Keratinocyte (primary cell): ENCODE measurements around the gene UBA6. TPM values are rescaled to one million over a fixed set of nuclear protein-coding genes. Genes with fewer than 3 reads are reported as not detected.
A peak's percentile ranks its signal among the peaks of the same experiment; 100 is the strongest.

Source experiments
- DNase-seq: peaks from one replicate; pipeline ENCODE4 v3.0.0-alpha.2; 2011; ENCODE audit warnings: low read depth, missing footprints, low spot score
- FAIRE-seq: peaks from 2 replicates; lab custom pipeline; 2011; peaks lifted over from hg19 to GRCh38; lab: Jason Lieb, UNC
- H2AFZ ChIP-seq: 2 replicates; pipeline ENCODE4 v1.6.0; 2012; ENCODE audit warnings: low read length, control low read depth, inconsistent platforms; ENCODE audit not compliant: control insufficient read depth
- H3K27ac ChIP-seq: 2 replicates; pipeline ENCODE4 v1.5.1; 2011; ENCODE audit warnings: low read length; ENCODE audit not compliant: control insufficient read depth, insufficient read depth
- H3K27me3 ChIP-seq: 3 replicates; pipeline ENCODE4 v1.6.0; 2011; ENCODE audit warnings: low read length; ENCODE audit not compliant: control insufficient read depth, insufficient read depth; ENCODE audit errors: extremely low read depth
- H3K36me3 ChIP-seq, 2 experiments: 2 replicates in 1 of 2; 3 replicates in 1 of 2; pipeline ENCODE4 v1.5.1; 2011; ENCODE audit warnings: low read length in 2 of 2, mild to moderate bottlenecking in 1 of 2; ENCODE audit not compliant: control insufficient read depth in 2 of 2, insufficient read depth in 2 of 2; ENCODE audit errors: extremely low read depth in 1 of 2
- H3K4me1 ChIP-seq: 3 replicates; pipeline ENCODE4 v1.5.1; 2011; ENCODE audit warnings: low read length; ENCODE audit not compliant: control insufficient read depth, insufficient read depth; ENCODE audit errors: extremely low read depth
- H3K4me2 ChIP-seq: 3 replicates; pipeline ENCODE4 v1.6.0; 2011; ENCODE audit warnings: low read depth, low read length; ENCODE audit not compliant: control insufficient read depth, insufficient read depth; ENCODE audit errors: extremely low read depth
- H3K4me3 ChIP-seq, 3 experiments: fragments of 200-600 bp in 1 of 3; sonication (generic) in 1 of 3; 2 replicates in 2 of 3; 3 replicates in 1 of 3; pipeline ENCODE4 v1.5.1; 2011 to 2016; ENCODE audit warnings: low read length in 3 of 3, mild to moderate bottlenecking in 3 of 3, control low read depth in 2 of 3, inconsistent platforms in 1 of 3, low read depth in 1 of 3, mixed read lengths in 1 of 3, mixed run types in 1 of 3, moderate library complexity in 1 of 3; ENCODE audit not compliant: control insufficient read depth in 2 of 3, insufficient read depth in 2 of 3; ENCODE audit errors: extremely low read depth in 1 of 3
- H3K79me2 ChIP-seq: 2 replicates; pipeline ENCODE4 v1.6.0; 2012; ENCODE audit warnings: low read length; ENCODE audit not compliant: control insufficient read depth, insufficient read depth
- H3K9ac ChIP-seq: 3 replicates; pipeline ENCODE4 v1.6.0; 2011; ENCODE audit warnings: low read length; ENCODE audit not compliant: control insufficient read depth, insufficient read depth; ENCODE audit errors: extremely low read depth
- H3K9me1 ChIP-seq: 3 replicates; pipeline ENCODE4 v1.6.0; 2011; ENCODE audit warnings: low read length; ENCODE audit not compliant: control insufficient read depth, insufficient read depth; ENCODE audit errors: extremely low read depth
- H3K9me3 ChIP-seq: 2 replicates; pipeline ENCODE4 v1.5.1; 2012; ENCODE audit warnings: low read depth, low read length; ENCODE audit not compliant: control insufficient read depth
- H4K20me1 ChIP-seq: 3 replicates; pipeline ENCODE4 v1.6.0; 2011; ENCODE audit warnings: low read length; ENCODE audit not compliant: control insufficient read depth, insufficient read depth; ENCODE audit errors: extremely low read depth
- EZH2 ChIP-seq: IDR thresholded peaks from one replicate; pipeline ENCODE4 v1.6.1; 2012; ENCODE audit warnings: inconsistent platforms, mild to moderate bottlenecking, low read length, moderate library complexity
- dilution Hi-C: fragments of 300-500 bp; cut with MboI; formaldehyde crosslinking; loops from one replicate; pipeline ENCODE4 v1.7.0; 2020; ENCODE audit warnings: low sequenced_read_pairs; ENCODE audit not compliant: extremely low pct_ligation_motif_present
- polyA plus RNA-seq, 5 experiments: library from polyadenylated mRNA; depleted of rRNA in 3 of 5; stranded (reverse) in 3 of 5; stranded (forward) in 1 of 5; unstranded in 1 of 5; fragments of >200 nt; gene quantifications; 1 replicate in 1 of 5; 2 replicates in 3 of 5; 3 replicates in 1 of 5; pipeline versions ENCODE4 v1.2.1 to v1.2.3, GENCODE V29; 2011 to 2012; ENCODE audit warnings: missing spikeins in 2 of 5, low read depth in 1 of 5, low replicate concordance in 1 of 5
- TF ChIP-seq, protein P1 (sequence below), 3 experiments: IDR thresholded peaks in 1 of 3; conservative IDR thresholded peaks in 1 of 3; optimal IDR thresholded peaks in 1 of 3; 2 replicates in 2 of 3; 3 replicates in 1 of 3; pipeline versions ENCODE3 to v1.5.1; 2011; ENCODE audit warnings: low read length in 3 of 3, mild to moderate bottlenecking in 3 of 3, moderate library complexity in 2 of 3, control low read depth in 1 of 3, inconsistent platforms in 1 of 3; ENCODE audit not compliant: insufficient read depth in 2 of 3; ENCODE audit errors: extremely low read depth in 1 of 3

UBA6 gene
- polyA plus RNA-seq, 1 donor (not counting 4 experiments of a cell fraction or from before 2014, with no cell fraction given) = 221 TPM

- peaks cover 3% of the 10 kb centered on the region for H3K9me1 ChIP-seq
- dilution Hi-C loops = no loop called here
- TF ChIP-seq, protein P1, sequence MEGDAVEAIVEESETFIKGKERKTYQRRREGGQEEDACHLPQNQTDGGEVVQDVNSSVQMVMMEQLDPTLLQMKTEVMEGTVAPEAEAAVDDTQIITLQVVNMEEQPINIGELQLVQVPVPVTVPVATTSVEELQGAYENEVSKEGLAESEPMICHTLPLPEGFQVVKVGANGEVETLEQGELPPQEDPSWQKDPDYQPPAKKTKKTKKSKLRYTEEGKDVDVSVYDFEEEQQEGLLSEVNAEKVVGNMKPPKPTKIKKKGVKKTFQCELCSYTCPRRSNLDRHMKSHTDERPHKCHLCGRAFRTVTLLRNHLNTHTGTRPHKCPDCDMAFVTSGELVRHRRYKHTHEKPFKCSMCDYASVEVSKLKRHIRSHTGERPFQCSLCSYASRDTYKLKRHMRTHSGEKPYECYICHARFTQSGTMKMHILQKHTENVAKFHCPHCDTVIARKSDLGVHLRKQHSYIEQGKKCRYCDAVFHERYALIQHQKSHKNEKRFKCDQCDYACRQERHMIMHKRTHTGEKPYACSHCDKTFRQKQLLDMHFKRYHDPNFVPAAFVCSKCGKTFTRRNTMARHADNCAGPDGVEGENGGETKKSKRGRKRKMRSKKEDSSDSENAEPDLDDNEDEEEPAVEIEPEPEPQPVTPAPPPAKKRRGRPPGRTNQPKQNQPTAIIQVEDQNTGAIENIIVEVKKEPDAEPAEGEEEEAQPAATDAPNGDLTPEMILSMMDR (optimal IDR thresholded peaks at IDR 0.05 in 1 of 3, IDR thresholded peaks at IDR 0.05 in 1 of 3, conservative IDR thresholded peaks at IDR 0.05 in 1 of 3; ENCODE audit: extremely low read depth in 1 of 3, insufficient read depth in 2 of 3, low read length in 3 of 3) = no peak
- no peak for TF ChIP-seq EZH2
- no peaks in the 10 kb centered on the region for H4K20me1 ChIP-seq
- no peaks in the 10 kb centered on the region for H3K79me2 ChIP-seq
- FAIRE-seq (peak; percentile 79), DNase-seq (no peak)
- H3K4me3 ChIP-seq = no peak overlapping the region
- no peaks in the 10 kb centered on the region for H3K9me3 ChIP-seq
- no peak overlapping the region for H3K4me2 ChIP-seq
- H3K36me3 ChIP-seq = no peaks in the 10 kb centered on the region
- H3K27ac ChIP-seq = no peak overlapping the region
- no peak overlapping the region for H3K9ac ChIP-seq
- no peaks in the 10 kb centered on the region for H3K27me3 ChIP-seq
- peak overlapping the region; percentile 14 for H2AFZ ChIP-seq
- H3K4me1 ChIP-seq = peaks cover 25% of the 10 kb centered on the region
Measured at GRCh38 chr4:67744561-67745283, 43.8 kb upstream of the UBA6 start.

DNA sequence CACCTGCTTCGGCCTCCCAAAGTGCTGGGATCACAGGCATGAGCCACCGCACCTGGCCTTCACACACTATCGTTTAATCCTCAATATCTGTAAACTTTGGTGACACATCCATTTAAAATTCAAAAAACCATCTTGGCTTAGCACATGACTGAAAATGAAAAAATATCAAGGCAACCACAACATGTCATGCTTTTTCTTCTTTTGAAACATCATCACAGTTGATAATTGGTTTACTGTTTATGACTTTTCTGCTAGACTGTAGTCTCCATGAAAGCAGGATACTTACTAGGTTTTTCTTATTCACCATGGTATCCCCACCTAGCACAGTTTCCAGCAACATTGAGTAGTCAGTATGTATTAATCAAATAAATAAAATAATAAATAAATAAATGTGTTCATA, 42.2 kb upstream of the UBA6 start:
- no peak overlapping the region for H2AFZ ChIP-seq
- H3K9me1 ChIP-seq = peaks cover 3% of the 10 kb centered on the region
- H3K4me2 ChIP-seq = no peak overlapping the region
- H3K9ac ChIP-seq = no peak overlapping the region
- dilution Hi-C loops = no loop called here
- FAIRE-seq (no peak), DNase-seq (no peak)
- H3K36me3 ChIP-seq = no peaks in the 10 kb centered on the region
- H3K27ac ChIP-seq = no peak overlapping the region
- H3K4me3 ChIP-seq = no peak overlapping the region
- no peaks in the 10 kb centered on the region for H4K20me1 ChIP-seq
- H3K4me1 ChIP-seq = peaks cover 17% of the 10 kb centered on the region
- TF ChIP-seq, protein P1 (optimal IDR thresholded peaks at IDR 0.05 in 1 of 3, IDR thresholded peaks at IDR 0.05 in 1 of 3, conservative IDR thresholded peaks at IDR 0.05 in 1 of 3; ENCODE audit: extremely low read depth in 1 of 3, insufficient read depth in 2 of 3, low read length in 3 of 3) = no peak
- no peaks in the 10 kb centered on the region for H3K9me3 ChIP-seq
- H3K27me3 ChIP-seq = no peaks in the 10 kb centered on the region
- no peaks in the 10 kb centered on the region for H3K79me2 ChIP-seq
